A549 (cell line): ENCODE results near the gene ZNF827. TPM values are rescaled to one million over a fixed set of nuclear protein-coding genes. Genes with fewer than 3 reads are reported as not detected.

Experiments used
- ATAC-seq, 2 experiments: fragments of 200-7000 bp in 1 of 2; fragments of >200 bp in 1 of 2; cut with Nextera tagmentation in 1 of 2; cut with Tn5 transposase in 1 of 2; 3 replicates each; pipeline versions ENCODE4 v1.8.0 to v1.9.1; 2018 to 2020; ENCODE audit warnings: mild to moderate bottlenecking in 1 of 2, moderate library complexity in 1 of 2
- CTCF ChIA-PET: fragments of 300-600 bp; sonication (Branson Sonifier 250); formaldehyde crosslinking; extraction: SDS; loops from one replicate; lab custom pipeline; 2021; ENCODE audit warnings: antibody characterized with exemption, inconsistent platforms; lab: Yijun Ruan, JAX
- POLR2A ChIA-PET: fragments of 350-600 bp; formaldehyde crosslinking; extraction: SDS; loops from one replicate; lab custom pipeline; 2021; ENCODE audit warnings: antibody characterized with exemption, inconsistent platforms; lab: Yijun Ruan, JAX
- DNase-seq, 2 experiments: peaks; one replicate each; pipeline versions ENCODE4 v3.0.0 to v3.0.0-alpha.2; 2011 to 2016; ENCODE audit warnings: low read depth in 1 of 2, low spot score in 1 of 2
- FAIRE-seq: peaks from 2 replicates; lab custom pipeline; 2011; peaks lifted over from hg19 to GRCh38; lab: Jason Lieb, UNC
- H3K27ac ChIP-seq, 2 experiments: fragments of >200 bp; sonication (Bioruptor Twin); formaldehyde crosslinking; 3 replicates each; pipeline ENCODE4 v1.5.1; 2016 to 2017
- H3K4me1 ChIP-seq: fragments of >200 bp; sonication (Bioruptor Twin); formaldehyde crosslinking; 3 replicates; pipeline ENCODE4 v1.6.1; 2016
- H3K4me2 ChIP-seq: fragments of >200 bp; sonication (Bioruptor Twin); formaldehyde crosslinking; 3 replicates; pipeline ENCODE4 v1.6.1; 2016
- H3K4me3 ChIP-seq: fragments of >200 bp; sonication (Bioruptor Twin); formaldehyde crosslinking; 3 replicates; pipeline ENCODE4 v1.5.1; 2016
- H3K9me3 ChIP-seq: fragments of >200 bp; sonication (Bioruptor Twin); formaldehyde crosslinking; 3 replicates; pipeline ENCODE4 v1.6.1; 2016
- ATOH8 ChIP-seq: fragments of 250-450 bp; sonication (Bioruptor Pico); IDR thresholded peaks from 2 replicates; pipeline ENCODE4 v1.5.0; 2020; ENCODE audit warnings: low read depth, mild to moderate bottlenecking, moderate library complexity
- CEBPB ChIP-seq, 2 experiments: fragments of >200 bp in 1 of 2; sonication (Bioruptor Twin) in 1 of 2; formaldehyde crosslinking in 1 of 2; IDR thresholded peaks; 2 replicates each; pipeline ENCODE4 v1.6.1; 2012 to 2016
- E2F6 ChIP-seq: IDR thresholded peaks from 2 replicates; pipeline ENCODE4 v1.6.1; 2012; ENCODE audit warnings: low read depth, borderline replicate concordance
- EHMT2 ChIP-seq: fragments of 200-600 bp; sonication (generic); IDR thresholded peaks from 2 replicates; pipeline ENCODE4 v1.6.1; 2016; ENCODE audit warnings: antibody characterized with exemption, low read depth, mild to moderate bottlenecking, moderate library complexity
- EP300 ChIP-seq, 2 experiments: fragments of >200 bp; sonication (Bioruptor Twin); formaldehyde crosslinking; IDR thresholded peaks; 2 replicates in 1 of 2; 3 replicates in 1 of 2; pipeline ENCODE4 v1.6.1; 2016 to 2017
- ESRRA ChIP-seq: fragments of 150-350 bp; IDR thresholded peaks from 2 replicates; pipeline ENCODE4 v1.6.1; 2014; ENCODE audit warnings: mild to moderate bottlenecking, low read length, borderline replicate concordance
- FOSB ChIP-seq: fragments of 250-450 bp; sonication (Bioruptor Pico); IDR thresholded peaks from 2 replicates; pipeline ENCODE4 v1.5.0; 2020; ENCODE audit warnings: mild to moderate bottlenecking, moderate library complexity
- FOSL2 ChIP-seq, 2 experiments: fragments of 450-650 bp in 1 of 2; fragments of >200 bp in 1 of 2; sonication (Bioruptor Twin) in 1 of 2; formaldehyde crosslinking; IDR thresholded peaks; 2 replicates each; pipeline versions ENCODE4 v1.5.0 to v1.6.1; 2016 to 2020; ENCODE audit warnings: mild to moderate bottlenecking in 1 of 2, moderate library complexity in 1 of 2
- FOXS1 ChIP-seq: fragments of 250-450 bp; sonication (Bioruptor Pico); IDR thresholded peaks from 2 replicates; pipeline ENCODE4 v1.5.0; 2020; ENCODE audit warnings: mild to moderate bottlenecking, moderate library complexity
- GATA3 ChIP-seq: IDR thresholded peaks from 2 replicates; pipeline ENCODE4 v1.6.1; 2012; ENCODE audit warnings: borderline replicate concordance
- HEYL ChIP-seq: fragments of 250-450 bp; sonication (Bioruptor Pico); IDR thresholded peaks from 2 replicates; pipeline ENCODE4 v1.8.0; 2021; ENCODE audit warnings: mild to moderate bottlenecking, moderate library complexity
- MAFK ChIP-seq: fragments of 450-650 bp; IDR thresholded peaks from 2 replicates; pipeline ENCODE4 v1.6.1; 2014; ENCODE audit not compliant: partially characterized antibody
- MAX ChIP-seq: IDR thresholded peaks from 2 replicates; pipeline ENCODE4 v1.6.1; 2012
- MAZ ChIP-seq: fragments of 150-350 bp; IDR thresholded peaks from 2 replicates; pipeline ENCODE4 v1.6.1; 2014; ENCODE audit warnings: antibody characterized with exemption, low read depth, low read length, borderline replicate concordance
- MYC ChIP-seq: IDR thresholded peaks from 2 replicates; pipeline ENCODE4 v1.6.1; 2012; ENCODE audit warnings: mild to moderate bottlenecking, inconsistent platforms, low read length, improper control_type of control experiment, borderline replicate concordance
- NR3C1 ChIP-seq: fragments of >200 bp; sonication (Bioruptor Twin); formaldehyde crosslinking; IDR thresholded peaks from 3 replicates; pipeline ENCODE4 v1.6.1; 2017
- POLR2A ChIP-seq: IDR thresholded peaks from 2 replicates; pipeline ENCODE4 v1.6.1; 2012; ENCODE audit warnings: mild to moderate bottlenecking, low read length
- RCOR1 ChIP-seq: fragments of 150-350 bp; IDR thresholded peaks from 2 replicates; pipeline ENCODE4 v1.6.1; 2014; ENCODE audit warnings: antibody characterized with exemption, low read length, low read depth
- RFX5 ChIP-seq: fragments of 450-650 bp; IDR thresholded peaks from 2 replicates; pipeline ENCODE4 v1.7.1; 2014; ENCODE audit warnings: antibody characterized with exemption, mild to moderate bottlenecking, moderate library complexity
- SMC3 ChIP-seq: fragments of >200 bp; sonication (Bioruptor Twin); formaldehyde crosslinking; IDR thresholded peaks from 3 replicates; pipeline ENCODE4 v1.6.1; 2018; ENCODE audit warnings: inconsistent platforms
- SREBF2 ChIP-seq: fragments of 450-650 bp; IDR thresholded peaks from 2 replicates; pipeline ENCODE4 v1.6.1; 2014; ENCODE audit warnings: mild to moderate bottlenecking, moderate library complexity
- ZFP36 ChIP-seq: fragments of 450-650 bp; IDR thresholded peaks from 2 replicates; pipeline ENCODE4 v1.6.1; 2014; ENCODE audit warnings: borderline replicate concordance; ENCODE audit not compliant: partially characterized antibody
- ZNF302 ChIP-seq: fragments of 250-450 bp; sonication (Bioruptor Pico); IDR thresholded peaks from 2 replicates; pipeline ENCODE4 v1.9.0; 2021; ENCODE audit warnings: inconsistent platforms, mild to moderate bottlenecking, moderate library complexity
- WGBS: methylation state at CpG from one replicate; pipeline ENCODE4 v1.1.6; 2017; ENCODE audit errors: missing lambda C conversion rate; 5-methylcytosine and 5-hydroxymethylcytosine counted together
- polyA plus RNA-seq, 4 experiments: library from polyadenylated mRNA; depleted of rRNA in 3 of 4; stranded (reverse); fragments of >200 nt; fragmentation: RNase III in 1 of 4; extraction: RNeasy Plus Mini Kit Qiagen cat#74134 plus additional on column Dnase treatment in 1 of 4; gene quantifications; 2 replicates in 3 of 4; 3 replicates in 1 of 4; pipeline ENCODE4 v1.2.3, GENCODE V29; 2011 to 2017

ZNF827 gene
- polyA plus RNA-seq, 2 of the 4 experiments (the other 2 are of a cell fraction): 3.8 to 4.2 TPM

- Histone ChIP-seq H3K4me1 (peaks cover 71% of the 10 kb centered on the region), H3K4me2 (peak overlapping the region; percentile 75), H3K27ac (peak overlapping the region; percentile 77 to 97; a peak in 5 of 6 replicates), H3K9me3 (no peaks in the 10 kb centered on the region), H3K4me3 (no peak overlapping the region)
- DNase-seq (peak in 1 of 2 experiments; percentile 22), ATAC-seq (no peak), FAIRE-seq (no peak)
- ChIA-PET CTCF (interaction anchor here (1.4 kb wide), 1 partner anchor 151 kb away, joined by 4 read pairs; no protein-coding TSS in a partner anchor), POLR2A (no interaction called here)
- no peak for TF ChIP-seq SREBF2
- TF ChIP-seq MYC: no peak
- TF ChIP-seq RFX5: no peak
- WGBS: 84% methylated on average over 7 of the region's 9 CpGs
Observed at GRCh38 chr4:145736241-145736831, 202.3 kb downstream of the ZNF827 start.

- Histone ChIP-seq H3K4me3 (no peak overlapping the region), H3K4me2 (peak overlapping the region; percentile 75)
Observed at GRCh38 chr4:145735827-145736226, 202.8 kb downstream of the ZNF827 start.

GRCh38 chr4:145735347-145735675 lies 203.3 kb downstream of the ZNF827 start:
- ATAC-seq: peak; percentile 57 to 66
- peak; percentile 38 to 72 for DNase-seq
- TF ChIP-seq MAX: no peak; the same call in 1 of the 2 replicates
- TF ChIP-seq GATA3: peak; percentile 37; the same call in 1 of the 2 replicates
- TF ChIP-seq FOSL2 (IDR thresholded peaks at IDR 0.05): no peak
- TF ChIP-seq FOSL2 (CRISPR knock-in tag; IDR thresholded peaks at IDR 0.05): peak; percentile 46
- TF ChIP-seq ATOH8 (CRISPR knock-in tag): no peak
- no peak for TF ChIP-seq POLR2A
- no peak for TF ChIP-seq SMC3
- TF ChIP-seq ZFP36: no peak
- TF ChIP-seq EP300 (IDR thresholded peaks at IDR 0.05): peak in 1 of 2 experiments; percentile 13; a peak in 1 of 5 replicates
- TF ChIP-seq CEBPB (IDR thresholded peaks at IDR 0.05): 0 out of 4 replicates have a peak, but pooled peaks of 1 of the 2 experiments have one; percentile 6
- FAIRE-seq: no peak
- H3K27ac ChIP-seq: peak overlapping the region; percentile 77 to 97
- H3K4me1 ChIP-seq: peaks cover 73% of the 10 kb centered on the region
- 49% methylated on average over 2 of the region's 2 CpGs for WGBS
- H3K4me2 ChIP-seq: peak overlapping the region; percentile 75
- CTCF ChIA-PET: no interaction called here
- H3K4me3 ChIP-seq: no peak overlapping the region
- POLR2A ChIA-PET: no interaction called here
- no peaks in the 10 kb centered on the region for H3K9me3 ChIP-seq

More at GRCh38 chr4:145735827-145736226, 202.8 kb downstream of the ZNF827 start:
- no peak for FAIRE-seq
- no peak for DNase-seq
- TF ChIP-seq FOSB (CRISPR knock-in tag) (no peak), MAZ (no peak), HEYL (CRISPR knock-in tag) (no peak), ESRRA (no peak), RCOR1 (no peak), MAFK (no peak), FOSL2 (IDR thresholded peaks at IDR 0.05) (no peak), FOSL2 (CRISPR knock-in tag; IDR thresholded peaks at IDR 0.05) (no peak), SREBF2 (no peak), ZNF302 (CRISPR knock-in tag) (no peak), RFX5 (no peak), FOXS1 (no peak), E2F6 (no peak), NR3C1 (no peak), EHMT2 (no peak), MAX (no peak)
- Histone ChIP-seq H3K9me3 (no peaks in the 10 kb centered on the region), H3K27ac (peak overlapping the region; percentile 77 to 97), H3K4me1 (peaks cover 73% of the 10 kb centered on the region)
- ChIA-PET CTCF (interaction anchor here (1.4 kb wide), 1 partner anchor 152 kb away, joined by 4 read pairs; no protein-coding TSS in a partner anchor), POLR2A (no interaction called here)
- WGBS: 84% methylated on average over 4 of the region's 4 CpGs
- ATAC-seq: no peak
